GM12878 (cell line): ENCODE data around the gene OS9. TPM values are rescaled to one million over a fixed set of nuclear protein-coding genes. Genes with fewer than 3 reads are reported as not detected.

ENCODE experiments used
- ATAC-seq: fragments of 200-7000 bp; cut with Tn5 transposase; 3 replicates; pipeline ENCODE4 v1.9.1; 2020; ENCODE audit warnings: mild to moderate bottlenecking, moderate library complexity
- BruUV-seq: library from RNA; stranded (reverse); fragments of 400-500 nt; replicated peaks from 2 replicates; lab custom pipeline; 2021; lab: Mats Ljungman, UMichigan
- CTCF ChIA-PET: fragments of 300-600 bp; sonication (Branson Sonifier 250); formaldehyde crosslinking; extraction: SDS; loops from one replicate; lab custom pipeline; 2021; ENCODE audit warnings: inconsistent platforms; lab: Yijun Ruan, JAX
- POLR2A ChIA-PET: fragments of 350-600 bp; formaldehyde crosslinking; extraction: SDS; loops from one replicate; lab custom pipeline; 2021; ENCODE audit warnings: inconsistent platforms; lab: Charles Lee
- RAD21 ChIA-PET: fragments of 300-600 bp; sonication (Branson Sonifier 250); formaldehyde crosslinking; loops from one replicate; lab custom pipeline; 2023; ENCODE audit warnings: antibody characterized with exemption; ENCODE audit not compliant: unreplicated experiment; lab: Charles Lee
- SMC1A ChIA-PET: fragments of 300-600 bp; sonication (Branson Sonifier 250); formaldehyde crosslinking; loops from one replicate; lab custom pipeline; 2023; ENCODE audit not compliant: unreplicated experiment, uncharacterized antibody; lab: Charles Lee
- DNase-seq: peaks from one replicate; pipeline ENCODE4 v3.0.0-alpha.2; 2011; ENCODE audit warnings: low read depth, low spot score
- FAIRE-seq: peaks from 3 replicates; lab custom pipeline; 2011; peaks lifted over from hg19 to GRCh38; lab: Jason Lieb, UNC
- H2AFZ ChIP-seq: 2 replicates; pipeline ENCODE4 v1.6.0; 2011; ENCODE audit warnings: low read depth, low read length, control low read depth; ENCODE audit not compliant: control insufficient read depth
- H3K27ac ChIP-seq: 2 replicates; pipeline ENCODE4 v1.5.1; 2011; ENCODE audit warnings: control low read depth; ENCODE audit not compliant: control insufficient read depth, insufficient read depth
- H3K27me3 ChIP-seq, 2 experiments: replicated peaks in 1 of 2; 2 replicates each; pipeline versions ENCODE4 v1.6.0 to v1.6.1; 2011; ENCODE audit warnings: low read length in 1 of 2; ENCODE audit not compliant: control insufficient read depth in 2 of 2, insufficient read depth in 2 of 2
- H3K36me3 ChIP-seq, 2 experiments: 2 replicates each; pipeline ENCODE4 v1.5.1; 2011; ENCODE audit warnings: low read length in 1 of 2; ENCODE audit not compliant: control insufficient read depth in 2 of 2, insufficient read depth in 2 of 2
- H3K4me1 ChIP-seq: 2 replicates; pipeline ENCODE4 v1.6.1; 2011; ENCODE audit warnings: mild to moderate bottlenecking, low read length, moderate library complexity, mixed read lengths; ENCODE audit not compliant: control insufficient read depth, insufficient read depth
- H3K4me2 ChIP-seq: 2 replicates; pipeline ENCODE4 v1.6.0; 2011; ENCODE audit warnings: control low read depth; ENCODE audit not compliant: control insufficient read depth, insufficient read depth
- H3K4me3 ChIP-seq: fragments of 200-600 bp; sonication (generic); 2 replicates; pipeline ENCODE4 v1.5.1; 2016
- H3K79me2 ChIP-seq: 2 replicates; pipeline ENCODE4 v1.6.0; 2011; ENCODE audit warnings: low read length; ENCODE audit not compliant: control insufficient read depth, insufficient read depth
- H3K9ac ChIP-seq: 2 replicates; pipeline ENCODE4 v1.8.0; 2011; ENCODE audit warnings: low read length, control low read depth, mixed read lengths; ENCODE audit not compliant: control insufficient read depth, insufficient read depth
- H3K9me3 ChIP-seq: replicated peaks from 3 replicates; pipeline ENCODE4 v1.5.1; 2011; ENCODE audit warnings: mild to moderate bottlenecking, low read length; ENCODE audit not compliant: control insufficient read depth, insufficient read depth
- H4K20me1 ChIP-seq: 2 replicates; pipeline ENCODE4 v1.6.0; 2011; ENCODE audit not compliant: control insufficient read depth, insufficient read depth
- ATF2 ChIP-seq: IDR thresholded peaks from 2 replicates; pipeline ENCODE4 v1.6.1; 2012; ENCODE audit warnings: low read length, inconsistent platforms
- ATF7 ChIP-seq: fragments of 450-650 bp; IDR thresholded peaks from 2 replicates; pipeline ENCODE4 v1.6.1; 2016; ENCODE audit warnings: low read depth, mild to moderate bottlenecking
- BCL3 ChIP-seq: IDR thresholded peaks from 2 replicates; pipeline ENCODE4 v1.6.1; 2011; ENCODE audit warnings: borderline replicate concordance, low read depth, mild to moderate bottlenecking, moderate library complexity, low read length; ENCODE audit not compliant: insufficient read depth, poor library complexity, severe bottlenecking
- BHLHE40 ChIP-seq, 2 experiments: fragments of 450-650 bp in 1 of 2; IDR thresholded peaks; 2 replicates each; pipeline ENCODE4 v1.6.1; 2011 to 2017; ENCODE audit warnings: low read depth in 2 of 2, borderline replicate concordance in 1 of 2, improper control_type of control experiment in 1 of 2, low read length in 1 of 2, mild to moderate bottlenecking in 1 of 2
- CHD2 ChIP-seq: IDR thresholded peaks from 2 replicates; pipeline ENCODE4 v1.6.1; 2011; ENCODE audit warnings: low read depth, low read length, improper control_type of control experiment, borderline replicate concordance
- CREB1 ChIP-seq: IDR thresholded peaks from 2 replicates; pipeline ENCODE4 v1.6.1; 2012; ENCODE audit warnings: low read depth, mild to moderate bottlenecking, inconsistent platforms
- FOS ChIP-seq: IDR thresholded peaks from 3 replicates; pipeline ENCODE4 v1.6.1; 2011; ENCODE audit warnings: borderline replicate concordance; ENCODE audit not compliant: insufficient read length; ENCODE audit errors: extremely low read depth
- HDGF ChIP-seq: fragments of 450-650 bp; IDR thresholded peaks from 2 replicates; pipeline ENCODE4 v1.6.1; 2016; ENCODE audit warnings: antibody characterized with exemption
- IKZF2 ChIP-seq, 2 experiments: fragments of 450-650 bp; IDR thresholded peaks; 2 replicates each; pipeline ENCODE4 v1.6.1; 2017; ENCODE audit warnings: mild to moderate bottlenecking in 2 of 2, moderate library complexity in 2 of 2
- MEF2B ChIP-seq: fragments of 450-650 bp; IDR thresholded peaks from 2 replicates; pipeline ENCODE4 v1.6.1; 2018; ENCODE audit warnings: mild to moderate bottlenecking, moderate library complexity; ENCODE audit not compliant: partially characterized antibody, poor library complexity, severe bottlenecking
- MTA2 ChIP-seq: fragments of 450-650 bp; IDR thresholded peaks from 2 replicates; pipeline ENCODE4 v1.6.1; 2016; ENCODE audit warnings: low read depth, mild to moderate bottlenecking, moderate library complexity
- PAX8 ChIP-seq: fragments of 450-650 bp; IDR thresholded peaks from 2 replicates; pipeline ENCODE4 v1.6.1; 2017; ENCODE audit warnings: mild to moderate bottlenecking, moderate library complexity
- POLR2AphosphoS2 ChIP-seq: IDR thresholded peaks from 2 replicates; pipeline ENCODE4 v1.6.1; 2011; ENCODE audit warnings: low read depth, mild to moderate bottlenecking, low read length, improper control_type of control experiment, moderate library complexity
- POLR2AphosphoS5 ChIP-seq: IDR thresholded peaks from 2 replicates; pipeline ENCODE4 v1.6.1; 2011; ENCODE audit warnings: mild to moderate bottlenecking, low read length, inconsistent platforms
- RAD21 ChIP-seq: IDR thresholded peaks from 2 replicates; pipeline ENCODE4 v1.6.1; 2011; ENCODE audit warnings: mild to moderate bottlenecking, low read depth, low read length, moderate library complexity; ENCODE audit not compliant: insufficient read depth
- RAD51 ChIP-seq: fragments of 450-650 bp; IDR thresholded peaks from 2 replicates; pipeline ENCODE4 v1.6.1; 2016; ENCODE audit warnings: moderate library complexity, mild to moderate bottlenecking, inconsistent platforms
- SIX5 ChIP-seq: IDR thresholded peaks from 2 replicates; pipeline ENCODE4 v1.6.1; 2011; ENCODE audit warnings: mild to moderate bottlenecking, low read depth, low read length, moderate library complexity; ENCODE audit not compliant: severe bottlenecking
- SUZ12 ChIP-seq: fragments of 200-600 bp; sonication (generic); IDR thresholded peaks from one replicate; pipeline ENCODE4 v1.6.1; 2018; ENCODE audit warnings: antibody characterized with exemption, mild to moderate bottlenecking; ENCODE audit not compliant: unreplicated experiment
- TBL1XR1 ChIP-seq: IDR thresholded peaks from 2 replicates; pipeline ENCODE4 v1.6.1; 2012; ENCODE audit warnings: low read depth, low read length, improper control_type of control experiment
- YY1 ChIP-seq: IDR thresholded peaks from 2 replicates; pipeline ENCODE4 v1.6.1; 2011; ENCODE audit warnings: low read depth, mild to moderate bottlenecking, low read length
- ZNF384 ChIP-seq: IDR thresholded peaks from 2 replicates; pipeline ENCODE4 v1.6.1; 2012; ENCODE audit warnings: low read depth, mild to moderate bottlenecking, low read length, improper control_type of control experiment, borderline replicate concordance
- WGBS: methylation state at CpG from one replicate; pipeline ENCODE4 v1.1.6; 2016; ENCODE audit warnings: low lambda C conversion rate; ENCODE audit not compliant: insufficient replicate concordance, insufficient coverage; ENCODE audit errors: missing lambda C conversion rate; 5-methylcytosine and 5-hydroxymethylcytosine counted together
- in situ Hi-C: fragments of 300-500 bp; cut with MboI; formaldehyde crosslinking; loops from 9 replicates; pipeline ENCODE4 v1.14.3; 2018; ENCODE audit warnings: mixed read lengths
- intact Hi-C: fragments of 100-400 bp; cut with micrococcal nuclease; formaldehyde crosslinking; loops from one replicate; pipeline ENCODE4 v1.14.2; 2022; ENCODE audit not compliant: unreplicated experiment
- polyA plus RNA-seq, 11 experiments: library from polyadenylated mRNA; depleted of rRNA in 4 of 11; unstranded in 6 of 11; stranded (reverse) in 5 of 11; fragments of >200 nt; fragmentation: Nextera tagmentation in 4 of 11; fragmentation: Illumina TruSeq in 1 of 11; extraction: Ambion mirVana in 4 of 11; extraction: Trizol in 1 of 11; gene quantifications; 1 replicate in 1 of 11; 2 replicates in 10 of 11; pipeline versions ENCODE4 v1.2.1 to v1.2.3, GENCODE V29; 2011 to 2016; ENCODE audit warnings: inconsistent platforms in 2 of 11, missing spikeins in 2 of 11, low read depth in 1 of 11
- total RNA-seq, 4 experiments: library from RNA; depleted of rRNA in 3 of 4; stranded (reverse); fragments of >200 nt in 3 of 4; fragmentation: Illumina TruSeq in 1 of 4; extraction: Trizol in 1 of 4; gene quantifications; 2 replicates each; pipeline versions ENCODE4 v1.2.1 to v1.2.3, GENCODE V29; 2013 to 2021

The OS9 gene
- total and polyA plus RNA-seq, 10 of the 15 experiments (the other 5 are each of a cell fraction or from before 2014, with no cell fraction given): 5.2 to 106 (median 79.1) TPM

GRCh38 chr12:57754411-57755193 lies 60.7 kb downstream of the OS9 start, which contains the start of gene MARCHF9:
Gene MARCHF9 (plus strand): TSS chr12:57755103. CDS start chr12:57755529, 426 bp downstream.
- in situ Hi-C loops: no loop called here
- no peak for TF ChIP-seq SUZ12
- no peak for TF ChIP-seq POLR2AphosphoS5
- TF ChIP-seq RAD21: no peak
- no peak for TF ChIP-seq RAD51
- peak; percentile 42 for TF ChIP-seq MEF2B
- no peak for TF ChIP-seq ZNF384
- TF ChIP-seq TBL1XR1: no peak
- no peak for TF ChIP-seq SIX5
- TF ChIP-seq BCL3: no peak
- TF ChIP-seq CHD2: no peak
- peak; percentile 99 for TF ChIP-seq HDGF
- no peak for TF ChIP-seq FOS
- TF ChIP-seq MTA2: peak; percentile 43
- no peak for TF ChIP-seq POLR2AphosphoS2
- peak; percentile 36; the same call in 1 of the 2 replicates for TF ChIP-seq ATF7
- no peak for TF ChIP-seq ATF2
- no peak for TF ChIP-seq PAX8
- TF ChIP-seq YY1: peak; percentile 79
- peak; percentile 73 to 89; a peak in 3 of 4 replicates for TF ChIP-seq BHLHE40 (IDR thresholded peaks at IDR 0.05; ENCODE audit: borderline replicate concordance in 1 of 2, low read depth in 2 of 2, low read length in 1 of 2)
- TF ChIP-seq IKZF2 (IDR thresholded peaks at IDR 0.05): peak in 1 of 2 experiments; percentile 45; a peak in 1 of 4 replicates
- no peak for TF ChIP-seq CREB1

More at GRCh38 chr12:57754411-57755193, 60.7 kb downstream of the OS9 start, which contains the start of gene MARCHF9:
- H3K4me2 ChIP-seq: peak within 1 kb of the TSS; percentile 61
- intact Hi-C loops: loop anchor here (5.0 to 10.0 kb wide), 2 partner anchors 78 to 280 kb away; partner anchors contain the start of gene ARHGAP9
- peaks cover 27% of the 10 kb centered on the region for H3K4me1 ChIP-seq
- peak; percentile 56 for ATAC-seq
- no peaks in the 10 kb centered on the region; the same call in 1 of the 2 replicates for H4K20me1 ChIP-seq
- H3K9ac ChIP-seq: peak within 1 kb of the TSS; percentile 60
- peak within 1 kb of the TSS; percentile 43; the same call in 1 of the 2 replicates for H3K27ac ChIP-seq
- ChIA-PET SMC1A (interaction anchor here (1.4 kb wide), 1 partner anchor 13 kb away, joined by 5 read pairs; no protein-coding TSS in a partner anchor), RAD21 (no interaction called here), POLR2A (interaction anchor here (0.7 to 2.5 kb wide), 3 partner anchors 10 to 147 kb away, joined by 3 to 19 read pairs (median 5); partner anchors contain the start of gene TSPAN31), CTCF (interaction anchor here (0.6 to 4.7 kb wide), 3 partner anchors 13 to 30 kb away, joined by 3 to 62 read pairs (median 3); partner anchors contain the start of gene CYP27B1)
- no TSS peak for BruUV-seq
- peak within 1 kb of the TSS; percentile 42 for H2AFZ ChIP-seq
- FAIRE-seq: no peak
- H3K79me2 ChIP-seq: peaks cover 25% of the 10 kb centered on the region
- no peaks in the 10 kb centered on the region for H3K27me3 ChIP-seq
- no peaks in the 10 kb centered on the region; the same call in 2 of the 3 replicates for H3K9me3 ChIP-seq
- H3K4me3 ChIP-seq: peak within 1 kb of the TSS; percentile 85
- 5% methylated on average over 19 of the region's 41 CpGs for WGBS
- peaks cover 0 to 5% of the 10 kb centered on the region in 2 experiments; a peak in 2 of 4 replicates for H3K36me3 ChIP-seq
- DNase-seq: no peak
